DMS153 treated with DMSO at 0.1 percent for 48 hours (cell line): ENCODE measurements around the gene GRHPR.
"Not testable (repeated sequence)": the region's sequence is repeated elsewhere in the genome, so short reads cannot be mapped to it uniquely, and the experiment has no call there.

Source experiments
- DNase-seq: peaks from one replicate; lab custom pipeline; 2025; ENCODE audit not compliant: unreplicated experiment; lab: John Stamatoyannopoulos, UW

The GRHPR gene

GRCh38 chr9:37420271-37421215 lies 2.0 kb upstream of the GRHPR start:
- DNase-seq: no peak

DNA sequence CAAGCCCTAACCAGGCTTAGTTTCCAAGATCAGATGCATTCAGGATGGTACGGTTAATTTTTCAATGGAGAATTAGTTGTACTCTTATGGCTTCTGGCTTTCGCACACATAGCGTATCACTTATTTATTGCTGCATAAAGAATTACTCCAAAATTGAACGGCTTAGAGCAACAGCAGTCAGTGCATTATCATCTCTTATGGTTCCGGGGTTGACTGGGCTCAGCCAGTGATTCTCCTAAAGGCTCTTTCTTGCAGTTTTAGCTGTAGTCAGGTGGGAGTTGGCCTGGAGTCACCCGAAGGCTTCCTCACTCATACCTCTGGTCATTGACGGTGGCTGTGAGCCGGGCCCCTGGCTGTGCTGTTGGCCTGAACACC lies 595 bp upstream of the GRHPR start:
- no peak for DNase-seq

GRCh38 chr9:37423508-37423907 lies 1.0 kb downstream of the GRHPR start:
- no peak for DNase-seq

GRCh38 chr9:37424204-37424685 lies 1.7 kb downstream of the GRHPR start:
- DNase-seq: no peak

DNA sequence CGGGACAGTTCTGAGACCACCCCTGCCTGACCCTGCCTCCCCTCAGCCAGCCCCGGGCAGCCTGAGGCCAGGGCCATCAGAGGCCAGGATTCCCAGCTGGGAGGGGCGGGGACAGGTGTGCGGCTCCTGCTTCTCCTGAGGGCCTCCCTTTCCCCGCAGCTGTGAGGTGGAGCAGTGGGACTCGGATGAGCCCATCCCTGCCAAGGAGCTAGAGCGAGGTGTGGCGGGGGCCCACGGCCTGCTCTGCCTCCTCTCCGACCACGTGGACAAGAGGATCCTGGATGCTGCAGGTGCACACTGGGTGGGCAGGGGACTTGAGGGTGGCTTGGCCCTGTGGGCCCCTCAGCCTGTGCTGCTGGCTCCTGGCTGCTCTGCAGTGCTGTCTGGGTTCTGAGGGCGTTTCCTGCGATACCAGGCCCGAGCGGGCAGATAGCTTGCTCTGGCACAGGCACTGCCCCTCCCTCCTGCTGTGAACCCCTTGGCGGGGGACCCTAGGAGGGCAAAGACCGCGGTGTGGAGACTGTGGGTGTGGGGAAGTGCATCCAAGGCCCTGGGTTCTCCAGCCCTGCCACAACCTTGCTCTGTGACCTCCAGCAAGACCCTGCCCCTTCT lies 2.3 kb downstream of the GRHPR start:
- DNase-seq: no peak

GRCh38 chr9:37425298-37425752 lies 2.8 kb downstream of the GRHPR start:
- no peak for DNase-seq

DNA sequence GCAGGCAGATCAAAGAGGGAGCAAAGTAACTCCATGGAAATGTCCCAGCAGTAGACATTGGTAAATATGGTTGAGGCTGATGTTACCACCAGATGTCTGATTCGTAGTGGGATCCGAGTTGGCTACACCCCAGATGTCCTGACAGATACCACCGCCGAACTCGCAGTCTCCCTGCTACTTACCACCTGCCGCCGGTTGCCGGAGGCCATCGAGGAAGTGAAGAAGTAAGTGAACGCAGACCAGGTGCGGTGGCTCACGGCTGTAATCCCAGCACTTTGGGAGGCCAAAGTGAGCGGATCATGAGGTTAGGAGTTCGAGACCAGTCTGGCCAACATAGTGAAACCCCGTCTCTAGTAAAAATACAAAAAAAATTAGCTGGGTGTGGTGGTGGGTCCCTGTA lies 3.9 kb downstream of the GRHPR start:
- DNase-seq: not testable (repeated sequence)

GRCh38 chr9:37426846-37427245 lies 4.3 kb downstream of the GRHPR start:
- no peak for DNase-seq

DNA sequence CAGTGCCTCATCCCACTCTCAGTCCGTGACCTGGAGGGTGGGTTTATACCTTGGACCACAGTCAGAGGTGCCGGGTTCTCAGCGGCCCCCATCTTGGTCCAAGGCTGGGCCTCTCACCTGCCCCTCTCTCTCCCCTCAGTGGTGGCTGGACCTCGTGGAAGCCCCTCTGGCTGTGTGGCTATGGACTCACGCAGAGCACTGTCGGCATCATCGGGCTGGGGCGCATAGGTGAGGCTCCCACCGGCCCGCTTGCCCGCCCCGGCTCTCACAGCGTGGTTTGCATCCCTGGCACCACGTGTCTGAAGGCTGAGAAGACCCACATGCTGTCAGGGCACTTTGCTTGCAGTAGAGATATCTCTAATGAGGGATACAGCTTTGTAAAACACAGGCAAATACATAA lies 5.8 kb downstream of the GRHPR start:
- no peak for DNase-seq

GRCh38 chr9:37429441-37430285 lies 7.2 kb downstream of the GRHPR start:
- DNase-seq: no peak

GRCh38 chr9:37430841-37431597 lies 8.5 kb downstream of the GRHPR start:
- no peak for DNase-seq

DNA sequence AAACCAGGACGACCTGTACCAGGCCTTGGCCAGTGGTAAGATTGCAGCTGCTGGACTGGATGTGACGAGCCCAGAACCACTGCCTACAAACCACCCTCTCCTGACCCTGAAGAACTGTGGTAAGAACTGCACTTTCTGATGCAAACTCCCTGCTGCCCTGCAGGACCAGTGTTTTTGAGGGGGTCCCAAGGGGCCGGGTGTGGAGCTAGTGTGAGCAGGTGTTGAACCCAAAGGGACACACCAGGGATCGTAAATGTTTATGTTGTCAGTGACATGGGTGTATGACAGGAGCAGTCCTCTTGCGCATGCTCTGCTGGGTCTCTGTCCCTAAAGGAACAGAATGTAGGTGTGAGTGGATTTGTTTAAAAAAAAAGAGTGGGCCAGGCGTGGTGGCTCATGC lies 9.5 kb downstream of the GRHPR start:
- DNase-seq: no peak

DNA sequence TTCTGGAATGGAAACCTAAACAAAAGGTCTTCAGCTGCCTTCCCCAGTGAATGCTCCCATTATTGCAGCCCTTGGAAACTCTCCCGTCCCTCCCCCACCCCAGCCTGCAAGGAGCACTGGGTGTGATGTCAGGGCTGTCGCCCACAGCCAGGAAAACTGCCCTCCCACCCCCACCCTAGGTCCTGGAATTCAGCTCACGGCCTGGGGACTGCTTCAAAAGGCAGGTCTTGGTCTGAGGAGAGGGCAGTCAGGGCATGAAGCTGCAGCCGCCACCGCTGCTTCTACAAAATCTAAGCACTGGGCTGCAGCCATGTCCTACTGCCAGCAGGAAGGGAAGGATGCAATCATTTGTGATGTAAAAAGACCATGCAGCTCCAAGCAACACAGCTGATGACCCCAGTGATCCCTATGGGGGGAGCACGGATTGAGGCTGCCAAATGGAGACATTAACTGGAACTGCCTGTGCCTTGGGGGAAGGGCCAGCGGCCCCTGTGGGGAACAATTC lies 11.4 kb downstream of the GRHPR start:
- no peak for DNase-seq

DNA sequence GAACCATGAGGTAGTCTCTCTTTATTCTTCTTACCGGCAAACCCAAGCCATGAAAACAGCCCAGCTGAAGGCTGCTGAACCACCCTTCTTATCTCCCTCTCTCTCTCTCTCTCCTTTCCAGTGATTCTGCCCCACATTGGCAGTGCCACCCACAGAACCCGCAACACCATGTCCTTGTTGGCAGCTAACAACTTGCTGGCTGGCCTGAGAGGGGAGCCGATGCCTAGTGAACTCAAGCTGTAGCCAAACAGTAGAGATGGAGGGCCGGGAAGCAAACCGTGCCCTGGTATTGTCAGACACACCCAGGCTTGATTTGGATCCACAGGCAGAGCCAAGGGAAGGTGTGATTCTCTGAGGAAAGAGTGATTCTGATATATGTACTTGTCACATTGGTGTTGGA lies 14.0 kb downstream of the GRHPR start:
- no peak for DNase-seq

DNA sequence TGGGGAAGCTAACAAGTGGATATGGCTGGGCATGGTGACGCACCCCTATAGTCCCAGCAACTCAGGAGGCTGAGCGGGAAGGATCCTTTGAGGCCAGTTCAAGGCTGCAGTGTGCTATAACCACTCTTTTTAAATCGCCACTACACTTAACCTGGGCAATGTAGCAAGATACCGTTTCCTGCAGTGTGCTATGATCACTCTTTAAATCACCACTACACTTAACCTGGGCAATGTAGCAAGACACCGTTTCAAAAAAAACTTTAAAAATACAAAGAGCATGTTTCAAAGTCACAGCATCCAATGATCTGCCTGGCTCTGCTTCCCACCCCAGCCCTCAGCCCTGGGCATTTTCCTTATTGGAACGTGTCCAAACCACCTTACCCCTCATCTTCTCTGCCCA lies 14.5 kb downstream of the GRHPR start:
- DNase-seq: no peak

GRCh38 chr9:37437621-37438020 lies 15.1 kb downstream of the GRHPR start:
- DNase-seq: no peak

DNA sequence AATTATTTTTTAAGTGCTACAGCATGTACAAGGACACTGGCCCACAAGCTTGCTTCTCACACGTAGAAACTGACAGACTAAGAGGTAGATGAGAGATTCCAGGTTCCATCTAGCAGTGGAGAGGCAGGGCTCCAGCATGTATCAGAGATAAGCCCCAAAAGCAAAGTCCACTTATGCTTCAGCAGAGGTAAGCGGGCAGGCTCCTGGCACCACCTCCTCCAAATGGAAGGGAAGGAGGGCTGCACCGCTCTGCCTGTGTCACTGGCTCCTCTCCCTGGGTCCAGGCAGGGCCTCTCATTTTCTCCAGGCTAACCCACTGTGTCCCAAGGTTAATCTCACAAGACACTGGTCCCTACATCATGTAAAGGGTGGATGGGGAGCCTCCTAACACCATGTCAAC lies 15.9 kb downstream of the GRHPR start:
- no peak for DNase-seq

DNA sequence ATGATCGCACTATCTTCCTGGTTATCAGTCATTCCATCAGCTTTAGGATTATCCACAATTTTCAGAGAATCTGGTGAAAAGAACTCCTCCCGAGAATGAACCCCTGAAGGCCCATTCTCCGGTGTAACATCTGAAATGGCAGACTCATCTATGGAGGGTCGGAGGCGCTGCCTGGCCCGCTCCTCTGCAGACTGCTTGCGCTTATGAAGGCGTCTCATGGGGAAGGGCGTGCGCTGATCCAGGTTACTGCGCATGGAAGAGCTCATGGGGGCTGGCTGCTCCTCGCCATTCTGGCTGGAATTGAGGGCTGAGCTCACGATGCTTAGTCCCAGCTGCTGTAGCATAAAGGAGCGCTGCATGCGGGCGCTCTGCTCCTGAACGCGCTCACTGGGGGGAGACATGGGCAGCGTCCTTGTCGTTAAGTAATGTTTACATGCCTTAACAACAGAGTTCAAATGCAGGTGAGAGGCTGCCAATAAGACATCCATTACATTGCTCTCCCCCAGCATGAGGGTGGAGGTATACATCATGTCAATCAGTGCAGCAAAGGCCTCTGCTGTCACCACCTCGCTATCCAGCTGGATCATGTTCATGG lies 19.4 kb downstream of the GRHPR start:
- DNase-seq: no peak

DNA sequence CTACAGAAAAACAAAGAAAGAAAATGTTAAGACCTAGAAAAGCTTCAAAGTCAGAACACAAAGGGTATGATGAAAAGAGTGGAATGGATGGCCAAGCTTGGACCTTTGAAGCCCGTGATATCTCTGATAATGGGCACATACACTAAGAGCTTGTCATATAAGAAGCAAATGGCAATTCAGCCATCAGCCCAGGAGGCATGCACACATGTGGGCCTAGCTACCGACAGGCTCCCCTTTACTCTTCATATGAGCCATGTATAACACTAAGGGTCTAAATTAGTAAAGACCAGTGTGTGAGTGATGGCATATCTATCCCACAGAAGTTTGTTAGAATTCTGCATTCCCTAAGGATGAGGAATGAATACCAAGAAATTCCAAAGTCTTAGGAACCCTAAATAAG lies 20.1 kb downstream of the GRHPR start:
- no peak for DNase-seq

- DNase-seq: no peak
These were observed 21.1 kb downstream of the GRHPR start for GRCh38 chr9:37443566-37443965.
